HG02943 (cell line): ENCODE results near the gene RNU6-7.

ENCODE experiments used
- ATAC-seq: cut with Tn5 transposase; IDR thresholded peaks from one replicate; pipeline ENCODE4 v1.9.1; 2021; ENCODE audit warnings: mild to moderate bottlenecking, low read depth, moderate library complexity; ENCODE audit not compliant: unreplicated experiment

The RNU6-7 gene

GRCh38 chr14:32201816-32202490 lies at the start of gene RNU6-7:
RNU6-7 (plus strand) TSS chr14:32202045.
- ATAC-seq: no peak

- ATAC-seq: no peak
Measured at GRCh38 chr14:32166029-32166428, 35.8 kb upstream of the RNU6-7 start.

GRCh38 chr14:32166924-32167323 lies 34.9 kb upstream of the RNU6-7 start:
- no peak for ATAC-seq

- ATAC-seq: no peak
Measured at GRCh38 chr14:32167907-32168306, 33.9 kb upstream of the RNU6-7 start.

GRCh38 chr14:32169191-32169590 lies 32.7 kb upstream of the RNU6-7 start:
- ATAC-seq: no peak

- no peak for ATAC-seq
Measured at GRCh38 chr14:32171469-32171868, 30.4 kb upstream of the RNU6-7 start.

GRCh38 chr14:32183151-32184058 lies 18.4 kb upstream of the RNU6-7 start:
- ATAC-seq: no peak

- ATAC-seq: no peak
Measured at GRCh38 chr14:32185097-32185496, 16.7 kb upstream of the RNU6-7 start.

- no peak for ATAC-seq
Measured at GRCh38 chr14:32186248-32186647, 15.6 kb upstream of the RNU6-7 start.

GRCh38 chr14:32189811-32190210 lies 12.0 kb upstream of the RNU6-7 start:
- no peak for ATAC-seq

GRCh38 chr14:32190673-32191072 lies 11.2 kb upstream of the RNU6-7 start:
- ATAC-seq: no peak

- ATAC-seq: no peak
Measured at GRCh38 chr14:32192712-32193373, 9.0 kb upstream of the RNU6-7 start.

GRCh38 chr14:32193532-32193931 lies 8.3 kb upstream of the RNU6-7 start:
- no peak for ATAC-seq

- ATAC-seq: no peak
Measured at GRCh38 chr14:32195636-32196035, 6.2 kb upstream of the RNU6-7 start.

GRCh38 chr14:32197919-32198318 lies 3.9 kb upstream of the RNU6-7 start:
- no peak for ATAC-seq

GRCh38 chr14:32200368-32201192 lies 1.3 kb upstream of the RNU6-7 start:
- no peak for ATAC-seq

GRCh38 chr14:32201193-32201815 lies 541 bp upstream of the RNU6-7 start:
- peak; percentile 52 for ATAC-seq

- ATAC-seq: no peak
Measured at GRCh38 chr14:32202491-32202997, 699 bp downstream of the RNU6-7 start.

GRCh38 chr14:32202998-32203882 lies 1.4 kb downstream of the RNU6-7 start, which contains the start of gene RNU6-8:
RNU6-8 (minus strand) TSS chr14:32203269.
- ATAC-seq: peak; percentile 53
